ENCODE data around the gene MYRF. TPM values are rescaled to one million over a fixed set of nuclear protein-coding genes. Genes with fewer than 3 reads are reported as not detected.

The MYRF gene
- total and polyA plus RNA-seq, 9 of the 15 experiments (the other 6 are each of a cell fraction or from before 2014, with no cell fraction given), result 2.3 to 25.8 (median 7.1) TPM

DNA sequence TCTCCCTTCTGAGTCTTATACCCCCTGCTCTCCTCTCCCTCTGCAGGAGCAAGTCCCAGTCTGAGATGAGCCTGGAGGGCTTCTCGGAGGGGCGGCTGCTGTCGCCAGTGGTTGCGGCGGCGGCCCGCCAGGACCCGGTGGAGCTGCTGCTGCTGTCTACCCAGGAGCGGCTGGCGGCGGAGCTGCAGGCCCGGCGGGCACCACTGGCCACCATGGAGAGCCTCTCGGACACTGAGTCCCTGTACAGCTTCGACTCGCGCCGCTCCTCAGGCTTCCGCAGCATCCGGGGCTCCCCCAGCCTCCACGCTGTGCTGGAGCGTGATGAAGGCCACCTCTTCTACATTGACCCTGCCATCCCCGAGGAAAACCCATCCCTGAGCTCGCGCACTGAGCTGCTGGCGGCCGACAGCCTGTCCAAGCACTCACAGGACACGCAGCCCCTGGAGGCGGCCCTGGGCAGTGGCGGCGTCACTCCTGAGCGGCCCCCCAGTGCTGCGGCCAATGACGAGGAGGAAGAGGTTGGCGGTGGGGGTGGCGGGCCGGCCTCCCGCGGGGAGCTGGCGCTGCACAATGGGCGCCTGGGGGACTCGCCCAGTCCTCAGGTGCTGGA is 8.8 kb upstream of the MYRF start:
- H3K27me3 ChIP-seq (ENCODE audit: control insufficient read depth in 2 of 2, insufficient read depth in 2 of 2, low read length in 2 of 2), result no peaks in the 10 kb centered on the region
- no peaks in the 10 kb centered on the region for H3K9me1 ChIP-seq (ENCODE audit: control insufficient read depth, insufficient read depth, low read length)
- no peak overlapping the region for H3K4me3 ChIP-seq
- FAIRE-seq, result no peak
- H3K4me2 ChIP-seq (ENCODE audit: insufficient read depth, low read length), result no peak overlapping the region; the same call in 1 of the 2 replicates
- POLR2A ChIA-PET, result interaction anchor here (0.6 to 1.7 kb wide), 4 partner anchors 13 to 49 kb away, joined by 3 to 7 read pairs (median 6); partner anchors contain the start of genes FEN1 and TMEM258
- H3K79me2 ChIP-seq (ENCODE audit: control insufficient read depth, insufficient read depth, low read length), result no peaks in the 10 kb centered on the region
- no peaks in the 10 kb centered on the region for H3K9me3 ChIP-seq (replicated peaks; ENCODE audit: control insufficient read depth, insufficient read depth, low read depth, low read length)
- H2AFZ ChIP-seq (ENCODE audit: low read depth, low read length), result peak overlapping the region; percentile 47; the same call in 1 of the 2 replicates
- ATAC-seq, result peak; percentile 66
- BruUV-seq (replicated peaks), result no TSS peak
- DNase-seq (ENCODE audit: extremely low read depth in 1 of 4, low spot score in 3 of 4), result peak; percentile 42 to 77 (median 60)
- peaks cover 17 to 76% of the 10 kb centered on the region in 2 experiments for H3K4me1 ChIP-seq (replicated peaks in 1 of 2; ENCODE audit: control insufficient read depth in 2 of 2, insufficient read depth in 2 of 2, low read length in 2 of 2)
- no peaks in the 10 kb centered on the region for H4K20me1 ChIP-seq (replicated peaks; ENCODE audit: control insufficient read depth, insufficient read depth, low read length)
- no peaks in the 10 kb centered on the region for H3K36me3 ChIP-seq (ENCODE audit: control insufficient read depth, insufficient read depth, low read length)
- intact Hi-C loops (cut with micrococcal nuclease), result no loop called here
- peak overlapping the region in 1 of 2 experiments; percentile 82; a peak in 2 of 4 replicates for H3K9ac ChIP-seq (ENCODE audit: insufficient read depth in 1 of 2, low read depth in 2 of 2, low read length in 2 of 2)
- no peak overlapping the region for H3K27ac ChIP-seq (ENCODE audit: extremely low read depth, low read depth, low read length)
- WGBS (ENCODE audit: insufficient coverage, low coverage, missing lambda C conversion rate), result 27% methylated on average over 34 of the region's 42 CpGs
- in situ Hi-C loops (cut with MboI), result no loop called here
- CTCF ChIA-PET (ENCODE audit: low intra/inter-chr PET ratio), result no interaction called here
- TF ChIP-seq CREB1 (IDR thresholded peaks at IDR 0.05), result peak; percentile 24; the same call in 1 of the 2 replicates
- TF ChIP-seq CREB1 (CRISPR knock-in tag; IDR thresholded peaks at IDR 0.05), result no peak
- no peak for TF ChIP-seq POLR3G (IDR thresholded peaks at IDR 0.05; ENCODE audit: extremely low read depth, insufficient read length, insufficient replicate concordance)
- no peak for TF ChIP-seq HMGXB4 (CRISPR knock-in tag; IDR thresholded peaks at IDR 0.05)
- no peak for TF ChIP-seq HDAC8 (tag; IDR thresholded peaks at IDR 0.05)
- TF ChIP-seq ZNF408 (CRISPR knock-in tag; IDR thresholded peaks at IDR 0.05; ENCODE audit: low read depth), result no peak
- no peak for TF ChIP-seq ZNF24 (IDR thresholded peaks at IDR 0.05)
- no peak for TF ChIP-seq TCF15 (CRISPR knock-in tag; IDR thresholded peaks at IDR 0.05)
- TF ChIP-seq CREM (IDR thresholded peaks at IDR 0.05; ENCODE audit: low read depth), result peak; percentile 48; the same call in 1 of the 2 replicates
- no peak for TF ChIP-seq ARID3A (IDR thresholded peaks at IDR 0.05; ENCODE audit: borderline replicate concordance, low read depth, low read length)
- no peak for TF ChIP-seq ATF1 (CRISPR knock-in tag; IDR thresholded peaks at IDR 0.05)
- TF ChIP-seq ATF1 (tag; IDR thresholded peaks at IDR 0.05), result 0 out of 2 replicates have a peak, but pooled peaks have one; percentile 12
- peak in 1 of 3 experiments; percentile 6 for TF ChIP-seq YY1 (IDR thresholded peaks at IDR 0.05; ENCODE audit: borderline replicate concordance in 1 of 3, control insufficient read depth in 1 of 3, extremely low read depth in 1 of 3, insufficient read depth in 3 of 3, insufficient read length in 1 of 3, insufficient replicate concordance in 2 of 3, low read depth in 1 of 3, low read length in 2 of 3)
- TF ChIP-seq NRF1 (conservative IDR thresholded peaks at IDR 0.05 in 1 of 2, IDR thresholded peaks at IDR 0.05 in 1 of 2), result peak; percentile 33 to 54; a peak in 2 of 4 replicates
- no peak for TF ChIP-seq TFAM (CRISPR knock-in tag; conservative IDR thresholded peaks at IDR 0.05)
- peak; percentile 10 to 39 (median 20); a peak in 3 of 6 replicates for TF ChIP-seq CTCF (IDR thresholded peaks at IDR 0.05 in 2 of 3, conservative IDR thresholded peaks at IDR 0.05 in 1 of 3; ENCODE audit: insufficient read depth in 2 of 3, low read depth in 1 of 3, low read length in 3 of 3)

Data from K562 (cell line).